GOT3 (cell line): ENCODE measurements around the gene CYP2B6.
"Not testable (repeated sequence)": the region's sequence is repeated elsewhere in the genome, so short reads cannot be mapped to it uniquely, and the experiment has no call there.

Experiments
- DNase-seq: peaks from one replicate; lab custom pipeline; 2025; ENCODE audit warnings: mixed read lengths; lab: John Stamatoyannopoulos, UW

The CYP2B6 gene

DNA sequence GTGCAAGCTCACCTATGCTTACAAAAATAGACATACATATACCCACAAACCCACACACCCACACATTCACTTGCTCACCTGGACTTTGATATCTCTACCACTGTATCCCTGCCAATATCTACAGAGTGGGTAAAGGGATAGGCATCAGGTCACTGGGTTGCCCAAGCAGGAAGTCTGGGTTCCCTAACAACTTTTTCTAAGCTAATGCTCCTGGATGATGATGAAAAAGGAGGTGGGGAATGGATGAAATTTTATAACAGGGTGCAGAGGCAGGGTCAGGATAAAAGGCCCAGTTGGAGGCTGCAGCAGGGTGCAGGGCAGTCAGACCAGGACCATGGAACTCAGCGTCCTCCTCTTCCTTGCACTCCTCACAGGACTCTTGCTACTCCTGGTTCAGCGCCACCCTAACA lies at the start of gene CYP2B6:
TSS of gene CYP2B6 (plus strand) at position 311 of the 410 bp plus-strand sequence. CDS start at position 335, 24 bp downstream.
- no peak for DNase-seq

DNA sequence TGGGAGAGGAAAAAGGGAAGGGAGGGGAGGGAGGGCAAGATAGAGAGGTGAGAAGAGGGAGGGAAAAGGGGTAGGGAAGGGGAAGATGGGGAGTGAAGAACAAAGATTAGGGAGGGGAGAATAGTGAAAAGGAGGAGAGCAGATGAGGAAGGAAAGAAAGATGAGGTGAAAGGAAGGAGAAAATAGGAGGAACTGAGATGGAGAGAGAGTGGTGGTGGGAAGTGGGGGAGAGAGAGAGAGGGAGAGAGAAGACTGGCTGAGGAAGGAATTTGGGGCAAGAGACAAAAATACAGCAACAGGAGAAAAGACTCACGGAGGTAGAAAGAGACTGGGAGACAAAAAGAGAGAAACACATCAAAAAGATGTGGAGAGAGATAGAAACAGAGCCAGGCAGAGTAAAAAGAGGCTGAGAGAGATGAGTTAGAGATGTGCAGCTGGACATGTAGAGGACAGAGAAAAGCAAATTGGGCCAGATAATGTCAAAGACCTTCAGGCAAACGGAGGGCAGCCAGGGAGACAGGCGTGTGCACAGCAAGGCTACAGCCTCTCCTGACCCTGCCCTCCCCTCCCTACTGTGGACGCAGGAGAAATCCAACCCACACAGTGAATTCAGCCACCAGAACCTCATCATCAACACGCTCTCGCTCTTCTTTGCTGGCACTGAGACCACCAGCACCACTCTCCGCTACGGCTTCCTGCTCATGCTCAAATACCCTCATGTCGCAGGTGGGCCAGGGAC lies 49.4 kb upstream of the CYP2B6 start:
- DNase-seq: no peak

DNA sequence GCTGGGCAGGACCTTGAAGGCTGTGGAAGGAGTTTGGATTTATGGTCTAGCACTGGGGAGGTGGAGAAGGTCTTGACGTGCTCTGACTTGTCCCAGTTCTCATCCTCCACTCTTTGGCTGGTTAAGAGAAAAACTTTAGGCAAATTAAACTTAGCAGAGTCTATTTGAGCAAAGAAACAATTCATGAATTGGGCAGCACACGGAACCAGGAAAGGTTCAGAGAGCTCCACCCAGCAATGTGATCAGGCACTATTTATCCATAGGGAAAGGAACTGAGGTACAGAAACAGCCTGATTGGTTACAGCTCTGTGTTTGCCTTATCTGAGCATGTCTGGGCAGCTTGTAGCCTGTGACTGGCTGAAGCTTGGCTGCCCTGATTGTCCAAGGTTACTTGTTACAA lies 45.4 kb upstream of the CYP2B6 start:
- DNase-seq: no peak

DNA sequence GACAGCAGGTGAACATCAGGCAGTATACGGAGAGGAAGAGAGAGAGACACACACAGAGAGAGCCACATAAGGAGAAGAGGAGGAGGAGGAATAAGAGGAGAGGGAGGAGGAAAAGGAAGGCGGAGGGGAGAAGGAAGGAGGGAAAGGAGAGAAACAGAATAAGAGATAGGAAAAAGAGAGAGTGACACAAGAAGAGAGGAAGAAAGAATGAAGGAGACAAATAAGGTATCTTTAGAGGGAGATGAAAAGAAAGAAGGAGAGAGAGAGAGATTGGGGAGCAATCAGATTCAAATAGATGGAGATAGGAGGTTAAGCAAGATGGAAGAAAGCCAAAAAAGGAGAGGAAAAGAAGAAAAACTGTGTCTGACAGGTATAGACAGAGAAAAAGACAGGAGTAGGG lies 44.0 kb upstream of the CYP2B6 start:
- no peak for DNase-seq

DNA sequence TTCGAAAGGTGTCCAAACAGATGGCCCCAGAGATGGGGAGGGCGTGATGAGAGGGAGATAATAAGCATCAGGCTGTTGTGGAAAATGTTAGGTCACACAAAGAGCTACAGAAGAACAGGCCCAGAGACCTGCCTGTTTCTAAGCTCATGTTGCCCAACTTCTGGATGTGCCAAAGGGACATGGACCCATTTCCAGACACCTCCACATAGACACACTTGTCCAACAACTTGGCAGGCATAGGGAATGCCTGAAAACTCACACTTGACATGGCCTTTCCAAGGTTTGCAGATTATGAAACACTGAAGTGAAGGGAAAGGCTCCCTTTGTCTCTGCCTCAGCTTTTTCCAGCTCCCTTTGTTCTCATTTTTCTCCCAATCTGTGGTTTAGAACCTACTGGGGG lies 43.5 kb upstream of the CYP2B6 start:
- DNase-seq: no peak

DNA sequence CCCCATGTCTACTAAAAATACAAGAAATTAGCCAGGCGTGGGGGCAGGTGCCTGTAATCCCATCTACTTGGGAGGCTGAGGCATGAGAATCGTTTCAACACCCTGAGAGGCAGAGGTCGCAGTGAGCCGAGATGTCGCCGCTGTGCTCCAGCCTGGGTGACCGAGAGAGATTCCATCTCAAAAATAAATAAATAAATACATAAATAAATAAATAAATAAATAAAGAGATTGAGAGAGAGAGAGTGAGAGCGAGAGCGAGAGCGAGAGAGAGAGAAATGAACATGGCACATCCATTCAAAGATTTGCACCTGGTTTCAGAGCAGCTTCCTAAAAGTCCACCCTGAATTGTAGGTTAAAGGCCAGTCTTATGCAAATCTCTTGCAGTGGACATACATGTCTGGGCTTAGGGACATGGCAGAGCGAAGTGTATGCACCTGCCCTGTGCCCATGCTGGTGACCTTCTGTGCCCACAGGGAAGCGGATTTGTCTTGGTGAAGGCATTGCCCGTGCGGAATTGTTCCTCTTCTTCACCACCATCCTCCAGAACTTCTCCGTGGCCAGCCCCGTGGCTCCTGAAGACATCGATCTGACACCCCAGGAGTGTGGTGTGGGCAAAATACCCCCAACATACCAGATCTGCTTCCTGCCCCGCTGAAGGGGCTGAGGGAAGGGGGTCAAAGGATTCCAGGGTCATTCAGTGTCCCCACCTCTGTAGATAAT lies 42.3 kb upstream of the CYP2B6 start:
- DNase-seq: no peak

DNA sequence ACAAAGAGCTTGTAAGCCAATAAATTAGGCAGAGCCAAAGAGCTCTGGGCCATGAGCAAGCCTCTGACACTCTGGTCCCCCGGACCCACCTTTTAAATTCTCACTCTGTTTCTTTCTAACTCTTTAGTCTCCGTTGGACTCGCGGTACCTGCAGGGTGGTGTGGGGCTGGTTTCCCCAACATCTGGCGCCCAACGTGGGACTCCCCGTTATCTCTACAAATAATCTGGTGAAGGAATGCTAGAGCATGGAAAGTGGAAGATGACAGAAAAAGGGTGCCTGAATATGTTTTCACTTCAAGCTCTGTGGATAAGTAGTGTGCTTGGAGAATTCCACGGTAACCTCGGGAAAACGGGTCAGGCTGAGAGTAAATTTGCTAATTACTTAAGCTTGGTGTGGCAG lies 36.5 kb upstream of the CYP2B6 start:
- no peak for DNase-seq

DNA sequence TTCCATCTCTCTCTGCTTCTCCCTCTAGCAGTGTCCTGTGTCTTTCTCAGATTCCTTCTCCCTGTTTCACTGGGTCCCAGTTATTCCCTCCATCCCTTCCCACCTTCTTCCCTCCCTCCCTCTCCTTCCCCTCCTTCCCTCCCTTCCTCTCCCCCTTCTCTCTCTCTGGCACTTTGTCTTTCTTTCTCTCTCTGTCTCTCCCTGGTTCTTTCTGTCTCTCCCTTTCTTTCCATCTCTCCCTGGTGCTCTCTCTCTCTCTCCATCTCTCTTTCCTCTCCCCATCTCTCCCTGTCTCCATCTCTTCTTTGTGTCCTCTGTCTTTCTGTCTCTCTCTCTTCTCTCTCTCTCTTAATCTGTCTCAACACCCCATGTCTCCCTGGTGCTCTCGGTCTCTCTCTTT lies 31.7 kb upstream of the CYP2B6 start:
- DNase-seq: no peak

DNA sequence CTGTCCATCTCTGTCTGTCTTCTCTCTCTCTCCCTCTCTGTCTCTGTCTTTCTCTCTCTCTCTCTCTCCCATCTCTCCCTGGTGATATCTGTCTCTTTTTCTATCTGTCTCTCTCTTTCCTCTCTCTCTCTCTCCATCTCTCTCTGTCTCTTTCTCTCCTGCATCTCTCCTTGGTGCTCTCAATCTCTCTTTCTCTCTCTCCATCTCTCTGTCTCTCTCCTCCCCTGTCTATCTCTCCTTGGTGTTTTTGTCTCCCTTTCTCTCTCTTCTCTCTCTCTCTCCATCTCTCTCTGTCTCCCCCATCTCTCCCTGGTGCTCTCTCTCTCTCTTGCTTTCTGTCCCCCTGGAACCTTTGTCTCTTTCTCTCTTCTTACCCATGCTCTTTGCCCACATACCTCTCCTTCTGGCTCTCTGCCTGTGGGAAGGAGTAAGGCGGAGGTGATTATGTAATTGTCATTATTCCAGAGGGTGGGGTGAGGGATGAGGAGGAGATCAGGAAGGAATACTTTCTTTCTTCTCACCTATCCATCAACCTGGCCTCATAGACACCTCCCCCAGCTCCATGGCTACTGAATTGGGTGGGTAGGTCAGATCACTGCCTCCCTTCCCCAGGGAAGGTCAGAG lies 30.9 kb upstream of the CYP2B6 start:
- no peak for DNase-seq

DNA sequence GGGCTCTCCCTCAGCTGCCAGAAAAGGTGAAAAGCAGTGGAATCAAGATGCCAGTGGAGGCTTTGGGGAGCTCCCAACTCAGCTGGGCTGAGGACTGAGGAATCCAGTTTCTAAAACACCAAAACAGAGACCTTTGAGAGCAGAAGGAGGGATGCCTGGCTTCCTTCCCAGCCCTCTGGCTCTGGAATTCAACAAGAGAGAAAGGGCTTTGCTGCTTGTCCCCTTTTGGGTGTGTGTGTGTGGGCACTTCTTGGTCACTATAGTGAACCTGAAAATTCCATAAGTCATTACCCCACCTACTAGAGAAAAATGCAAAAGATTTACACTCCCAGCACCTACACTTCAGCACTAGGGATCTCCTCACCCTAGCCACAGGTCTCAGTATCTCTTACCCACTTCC lies 30.3 kb upstream of the CYP2B6 start:
- no peak for DNase-seq

DNA sequence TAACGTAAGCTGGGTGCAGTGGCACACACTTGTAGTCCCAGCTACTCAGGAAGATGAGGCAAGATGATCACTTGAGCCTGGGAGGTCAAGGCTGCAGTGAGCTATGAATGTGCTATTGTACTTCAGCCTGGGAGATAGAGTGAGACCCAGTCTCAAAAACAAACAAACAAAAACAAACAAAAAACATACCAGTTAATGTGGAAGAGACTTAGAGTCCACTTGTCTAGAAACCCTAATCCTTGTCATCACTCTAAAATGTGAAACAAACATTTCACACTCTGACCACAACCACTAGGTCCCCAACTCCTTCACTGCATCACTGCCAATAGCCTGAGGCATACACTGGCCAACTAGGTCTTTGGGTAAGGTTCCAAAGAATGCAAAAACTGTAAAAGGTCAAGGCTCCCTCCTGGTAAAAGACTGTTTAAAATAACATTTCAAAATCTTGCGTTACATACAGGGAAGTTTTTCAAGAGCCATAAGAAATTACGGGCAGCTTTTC lies 28.6 kb upstream of the CYP2B6 start:
- DNase-seq: no peak

DNA sequence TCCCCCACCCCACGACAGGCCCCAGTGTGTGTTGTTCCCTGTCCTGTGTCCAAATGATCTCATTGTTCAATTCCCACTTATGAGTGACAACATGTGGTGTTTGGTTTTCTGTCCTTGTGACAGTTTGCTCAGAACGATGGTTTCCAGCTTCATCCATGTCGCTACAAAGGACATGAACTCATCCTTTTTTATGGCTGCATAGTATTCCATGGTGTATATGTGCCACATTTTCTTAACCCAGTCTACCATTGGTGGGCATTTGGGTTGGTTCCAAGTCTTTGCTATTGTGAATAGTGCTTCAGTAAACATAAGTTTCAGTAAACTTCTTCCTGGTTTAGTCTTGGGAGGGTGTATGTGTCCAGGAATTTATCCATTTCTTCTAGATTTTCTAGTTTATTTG lies 26.7 kb upstream of the CYP2B6 start:
- not testable (repeated sequence) for DNase-seq

DNA sequence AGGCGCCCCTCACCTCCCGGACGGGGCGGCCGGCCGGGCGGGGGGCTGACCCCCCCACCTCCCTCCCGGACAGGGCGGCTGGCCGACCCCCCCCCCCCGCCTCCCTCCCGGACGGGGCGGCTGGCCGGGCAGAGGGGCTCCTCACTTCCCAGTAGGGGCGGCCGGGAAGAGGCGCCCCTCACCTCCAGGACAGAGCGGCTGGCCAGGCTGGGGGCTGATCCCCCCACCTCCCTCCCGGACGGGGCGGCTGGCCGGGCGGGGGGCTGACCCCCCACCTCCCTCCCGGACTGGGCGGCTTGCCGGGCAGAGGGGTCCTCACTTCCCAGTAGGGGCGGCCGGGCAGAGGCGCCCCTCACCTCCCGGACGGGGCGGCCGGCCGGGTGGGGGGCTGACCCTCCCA lies 25.7 kb upstream of the CYP2B6 start:
- not testable (repeated sequence) for DNase-seq

DNA sequence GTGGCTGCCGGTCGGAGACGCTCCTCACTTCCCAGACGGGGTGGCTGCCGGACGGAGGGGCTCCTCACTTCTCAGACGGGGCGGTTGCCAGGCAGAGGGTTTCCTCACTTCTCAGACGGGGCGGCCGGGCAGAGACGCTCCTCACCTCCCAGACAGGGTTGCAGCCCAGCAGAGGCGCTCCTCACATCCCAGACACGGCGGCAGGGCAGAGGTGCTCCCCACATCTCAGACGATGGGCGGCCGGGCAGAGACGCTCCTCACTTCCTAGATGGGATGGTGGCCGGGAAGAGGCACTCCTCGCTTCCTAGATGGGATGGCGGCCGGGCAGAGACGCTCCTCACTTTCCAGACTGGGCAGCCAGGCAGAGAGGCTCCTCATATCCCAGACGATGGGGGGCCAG lies 24.5 kb upstream of the CYP2B6 start:
- DNase-seq: not testable (repeated sequence)

DNA sequence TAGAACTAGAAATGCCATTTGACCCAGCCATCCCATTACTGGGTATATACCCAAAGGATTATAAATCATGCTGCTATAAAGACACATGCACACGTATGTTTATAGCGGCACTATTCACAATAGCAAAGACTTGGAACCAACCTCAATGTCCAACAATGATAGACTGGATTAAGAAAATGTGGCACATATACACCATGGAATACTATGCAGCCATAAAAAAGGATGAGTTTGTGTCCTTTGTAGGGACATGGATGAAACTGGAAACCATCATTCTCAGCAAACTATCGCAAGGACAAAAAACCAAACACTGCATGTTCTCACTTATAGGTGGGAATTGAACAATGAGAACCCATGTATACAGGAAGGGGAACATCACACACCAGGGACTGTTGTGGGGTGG lies 23.0 kb upstream of the CYP2B6 start:
- not testable (repeated sequence) for DNase-seq

DNA sequence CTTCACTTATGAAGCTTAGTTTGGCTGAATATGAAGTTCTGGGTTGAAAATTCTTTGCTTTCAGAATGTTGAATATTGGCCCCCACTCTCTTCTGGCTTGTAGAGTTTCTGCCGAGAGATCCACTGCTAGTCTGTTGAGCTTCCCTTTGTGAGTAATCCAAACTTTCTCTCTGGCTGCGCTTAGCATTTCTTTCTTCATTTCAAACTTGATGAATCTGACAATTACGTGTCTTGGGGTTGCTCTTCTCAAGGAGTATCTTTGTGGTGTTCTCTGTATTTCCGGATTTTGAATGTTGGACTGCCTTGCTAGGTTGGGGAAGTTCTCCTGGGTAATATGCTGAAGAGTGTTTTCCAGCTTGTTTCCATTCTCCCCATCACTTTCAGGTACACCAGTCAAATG lies 21.4 kb upstream of the CYP2B6 start:
- not testable (repeated sequence) for DNase-seq

DNA sequence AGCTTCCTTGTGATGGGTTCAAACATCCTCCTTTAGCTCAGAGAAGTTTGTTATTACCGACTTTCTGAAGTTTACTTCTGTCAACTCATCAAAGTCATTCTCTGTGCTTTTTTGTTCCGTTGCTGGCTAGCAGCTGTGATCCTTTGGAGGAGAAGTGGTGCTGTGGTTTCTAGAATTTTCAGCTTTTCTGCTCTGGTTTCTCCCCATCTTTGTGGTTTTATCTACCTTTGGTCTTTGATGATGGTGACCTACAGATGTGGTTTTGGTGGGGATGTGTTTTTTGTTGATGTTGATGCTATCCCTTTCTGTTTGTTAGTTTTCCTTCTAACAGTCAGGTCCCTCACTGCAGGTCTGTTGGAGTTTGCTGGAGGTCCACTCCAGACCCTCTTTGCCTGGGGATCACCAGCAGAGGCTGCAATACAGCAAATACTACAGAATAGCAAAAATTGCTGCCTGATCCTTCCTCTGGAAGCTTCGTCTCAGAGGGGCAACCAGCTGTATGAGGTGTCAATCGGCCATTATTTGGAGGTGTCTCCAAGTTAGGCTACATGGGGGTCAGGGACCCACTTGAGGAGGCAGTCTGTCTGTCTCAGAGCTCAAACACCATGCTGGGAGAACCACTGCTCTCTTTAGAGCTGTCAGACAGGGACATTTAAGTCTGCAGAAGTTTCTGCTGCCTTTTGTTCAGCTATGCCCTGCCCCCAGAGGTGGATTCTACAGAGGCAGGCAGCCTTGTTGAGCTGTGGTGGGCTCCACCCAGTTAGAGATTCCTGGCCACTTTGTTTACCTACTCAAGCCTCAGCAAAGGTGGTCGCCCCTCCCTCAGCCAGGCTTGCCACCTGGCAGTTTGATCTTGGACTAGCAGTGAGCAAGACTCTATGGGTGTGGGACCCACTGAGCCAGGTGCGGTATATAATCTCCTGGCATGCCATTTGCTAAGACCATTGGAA lies 20.4 kb upstream of the CYP2B6 start:
- not testable (repeated sequence) for DNase-seq

DNA sequence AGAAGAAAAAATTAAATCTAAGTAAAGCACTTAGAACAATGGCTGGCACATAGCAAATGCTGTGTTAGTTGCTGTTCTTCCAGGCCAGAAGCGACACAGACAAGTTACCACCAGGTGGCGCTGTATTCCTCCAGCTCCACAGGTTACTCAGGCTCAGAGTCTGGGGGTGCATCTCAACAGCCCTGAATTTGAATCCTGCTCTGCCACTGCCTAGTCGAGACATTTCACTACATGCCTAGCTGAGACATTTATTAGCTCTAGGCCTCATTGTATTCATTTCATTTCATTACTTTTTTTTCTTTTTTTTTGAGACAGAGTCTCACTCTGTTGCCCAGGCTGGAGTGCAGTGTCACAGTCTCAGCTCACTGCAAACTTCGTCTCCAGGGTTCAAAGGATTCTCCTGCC lies 16.4 kb upstream of the CYP2B6 start:
- DNase-seq: no peak

DNA sequence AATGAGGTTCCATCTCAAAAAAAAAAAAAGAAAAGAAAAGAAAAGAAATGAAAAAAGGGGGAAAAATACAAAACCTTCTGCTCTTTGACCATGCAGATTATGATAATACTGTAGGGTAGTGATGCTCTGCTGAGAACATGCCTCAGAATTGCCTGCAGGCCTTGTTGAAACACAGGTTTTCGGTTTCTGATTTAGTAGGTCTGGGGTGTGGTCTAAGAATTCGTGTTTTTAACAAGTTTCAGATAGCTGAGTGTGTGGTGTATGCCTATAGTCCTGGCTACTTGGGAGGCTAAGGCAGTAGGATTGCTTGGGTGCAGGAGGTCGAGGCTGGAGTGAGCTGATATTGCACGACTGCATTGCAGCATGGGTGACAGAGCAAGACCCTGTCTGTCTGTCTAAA lies 14.9 kb upstream of the CYP2B6 start:
- no peak for DNase-seq

DNA sequence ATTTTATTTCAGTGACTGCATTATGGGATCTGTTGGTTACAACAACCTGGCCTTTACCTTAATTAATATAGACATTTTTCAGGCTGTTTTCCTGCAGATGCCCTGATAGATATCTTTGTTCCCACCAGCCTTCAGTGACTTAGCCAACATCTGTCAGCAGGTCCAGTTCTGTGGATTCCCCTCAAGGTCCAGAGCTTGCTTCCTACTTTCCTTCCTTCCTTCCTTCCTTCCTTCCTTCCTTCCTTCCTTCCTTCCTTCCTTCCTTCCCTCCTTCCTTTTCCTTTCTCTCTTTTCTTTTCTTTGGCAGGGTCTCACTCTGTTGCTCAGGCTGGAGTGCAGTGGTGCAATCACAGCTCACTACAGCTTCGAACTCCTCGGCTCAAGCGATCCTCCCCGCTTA lies 14.4 kb upstream of the CYP2B6 start:
- no peak for DNase-seq

DNA sequence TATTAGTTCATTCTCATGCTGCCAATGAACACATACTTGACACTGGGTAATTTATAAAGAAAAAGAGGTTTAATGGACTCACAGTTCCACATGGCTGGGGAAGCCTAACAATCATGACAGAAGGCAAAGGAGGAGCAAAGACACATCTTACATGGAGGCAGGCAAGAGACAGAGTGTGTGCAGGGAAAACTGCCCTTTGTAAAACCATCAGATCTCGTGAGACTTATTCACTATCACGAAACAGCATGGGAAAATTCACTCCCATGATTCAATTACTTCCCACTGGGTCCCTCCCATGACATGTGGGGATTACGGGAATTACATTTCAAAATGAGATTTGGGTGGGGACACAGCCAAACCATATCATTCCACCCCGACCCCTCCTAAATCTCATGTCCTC lies 11.3 kb upstream of the CYP2B6 start:
- not testable (repeated sequence) for DNase-seq
